Testis (tissue), 3 donors: ENCODE data around the gene FAM234A. TPM values are rescaled to one million over a fixed set of nuclear protein-coding genes. Genes with fewer than 3 reads are reported as not detected.

Experiments used
- DNase-seq: peaks from one replicate; pipeline ENCODE4 v3.0.0-alpha.2; 2019
- H3K27ac ChIP-seq, 2 donors: fragments of 200-600 bp; sonication (generic); one replicate each; pipeline ENCODE4 v1.5.1; 2019
- H3K27me3 ChIP-seq: fragments of 200-600 bp; sonication (generic); one replicate; pipeline ENCODE4 v1.5.1; 2019
- H3K36me3 ChIP-seq: fragments of 200-600 bp; sonication (generic); one replicate; pipeline ENCODE4 v1.5.1; 2017; ENCODE audit warnings: low read depth; ENCODE audit errors: missing control alignments
- H3K4me1 ChIP-seq: fragments of 200-600 bp; sonication (generic); one replicate; pipeline ENCODE4 v1.5.1; 2019
- H3K4me3 ChIP-seq, 2 donors: fragments of 200-600 bp; sonication (generic); one replicate each; pipeline ENCODE4 v1.5.1; 2017 to 2019
- H3K9me3 ChIP-seq: fragments of 200-600 bp; sonication (generic); one replicate; pipeline ENCODE4 v1.5.1; 2017
- CTCF ChIP-seq, 3 experiments: fragments of 450-650 bp in 2 of 3; fragments of 200-600 bp in 1 of 3; sonication (generic) in 1 of 3; IDR thresholded peaks; one replicate each; pipeline ENCODE4 v1.5.1; 2016 to 2019; ENCODE audit warnings: antibody characterized with exemption in 3 of 3, mild to moderate bottlenecking in 2 of 3, moderate library complexity in 1 of 3
- POLR2A ChIP-seq: fragments of 450-650 bp; IDR thresholded peaks from one replicate; pipeline ENCODE4 v1.6.1; 2017; ENCODE audit warnings: antibody characterized with exemption, mild to moderate bottlenecking, moderate library complexity
- WGBS, 2 donors: methylation state at CpG; one replicate each; pipeline ENCODE4 v1.1.5; 2018; 5-methylcytosine and 5-hydroxymethylcytosine counted together
- intact Hi-C: fragments of 100-400 bp; cut with DNase I; formaldehyde crosslinking; loops from one replicate; pipeline ENCODE4 v1.15.1; 2023; ENCODE audit warnings: low total_unique reads
- polyA plus RNA-seq: library from polyadenylated mRNA; stranded (reverse); fragments of 350-450 nt; fragmentation: Illumina TruSeq; extraction: RNeasy Lipid Tissue Mini Kit (QIAGEN cat#74804); gene quantifications from one replicate; pipeline ENCODE4 v1.2.3, GENCODE V29; 2014; ENCODE audit warnings: low read depth, low replicate concordance; ENCODE audit not compliant: insufficient read depth
- total RNA-seq, 2 donors: library from RNA; depleted of rRNA; stranded (reverse); fragments of >200 nt; gene quantifications; one replicate each; pipeline ENCODE4 v1.2.3, GENCODE V29; 2016

The FAM234A gene
- total and polyA plus RNA-seq, 3 donors from 2014 or later = 89.7 to 168 (median 151) TPM

GRCh38 chr16:296806-297510 is 62.3 kb downstream of the FAM234A start:
- 90 to 92% methylated on average over 22 to 37 of the region's 37 CpGs for WGBS, 2 donors
- H3K4me3 ChIP-seq = no peak overlapping the region
- no peaks in the 10 kb centered on the region for H3K4me1 ChIP-seq
- intact Hi-C loops = no loop called here
- H3K9me3 ChIP-seq = no peaks in the 10 kb centered on the region
- TF ChIP-seq CTCF (IDR thresholded peaks at IDR 0.05) (no peak), POLR2A (no peak)
- DNase-seq = no peak
- H3K36me3 ChIP-seq = no peaks in the 10 kb centered on the region
- H3K27me3 ChIP-seq = no peaks in the 10 kb centered on the region
- no peak overlapping the region for H3K27ac ChIP-seq

DNA sequence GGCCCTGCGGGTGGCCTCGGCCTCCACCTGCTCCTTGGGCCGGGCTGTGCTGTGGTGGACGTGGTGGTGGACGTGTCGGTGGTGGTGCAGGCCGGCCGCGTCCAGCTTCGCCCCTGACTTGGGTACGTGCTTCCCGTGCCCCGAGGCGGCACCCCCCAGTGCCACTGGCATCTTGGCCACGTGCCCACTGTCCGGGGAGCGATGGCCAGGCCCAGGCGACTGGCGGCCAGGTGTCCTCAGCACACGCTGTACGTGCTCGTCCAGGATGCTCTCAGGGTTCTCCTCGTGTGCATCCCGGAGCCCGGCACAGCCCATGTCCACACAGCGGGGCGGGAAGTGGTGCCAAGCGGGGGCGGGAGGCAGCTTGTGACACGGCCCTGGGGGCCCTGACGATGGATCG is 63.2 kb downstream of the FAM234A start:
- Histone ChIP-seq H3K36me3 (no peaks in the 10 kb centered on the region), H3K9me3 (no peaks in the 10 kb centered on the region), H3K4me1 (no peaks in the 10 kb centered on the region), H3K27ac (no peak overlapping the region), H3K4me3 (no peak overlapping the region), H3K27me3 (no peaks in the 10 kb centered on the region)
- TF ChIP-seq POLR2A (no peak), CTCF (IDR thresholded peaks at IDR 0.05) (no peak)
- intact Hi-C loops = no loop called here
- 95 to 100% methylated on average over 9 to 21 of the region's 32 CpGs for WGBS, 2 donors
- no peak for DNase-seq

GRCh38 chr16:301235-301634 is 66.6 kb downstream of the FAM234A start:
- intact Hi-C loops = no loop called here

GRCh38 chr16:301950-302349 is 67.3 kb downstream of the FAM234A start:
- Histone ChIP-seq H3K27ac (no peak overlapping the region), H3K4me1 (peaks cover 6% of the 10 kb centered on the region), H3K4me3 (no peak overlapping the region), H3K27me3 (no peaks in the 10 kb centered on the region), H3K9me3 (no peaks in the 10 kb centered on the region), H3K36me3 (no peaks in the 10 kb centered on the region)
- 97 to 100% methylated on average over 2 to 13 of the region's 13 CpGs for WGBS, 2 donors
- DNase-seq = no peak
- intact Hi-C loops = no loop called here
- TF ChIP-seq CTCF (IDR thresholded peaks at IDR 0.05) = no peak
- no peak for TF ChIP-seq POLR2A

More at GRCh38 chr16:301235-301634, 66.6 kb downstream of the FAM234A start:
- H3K4me3 ChIP-seq = no peak overlapping the region
- no peak for DNase-seq
- 92 to 96% methylated on average over 6 of the region's 6 CpGs for WGBS, 2 donors
- peaks cover 2% of the 10 kb centered on the region for H3K4me1 ChIP-seq
- H3K27me3 ChIP-seq = no peaks in the 10 kb centered on the region
- no peaks in the 10 kb centered on the region for H3K36me3 ChIP-seq
- no peaks in the 10 kb centered on the region for H3K9me3 ChIP-seq
- TF ChIP-seq POLR2A = no peak
- TF ChIP-seq CTCF (IDR thresholded peaks at IDR 0.05) = no peak
- no peak overlapping the region for H3K27ac ChIP-seq
